Measurements from ENCODE around the gene RPL29. TPM values are rescaled to one million over a fixed set of nuclear protein-coding genes. Genes with fewer than 3 reads are reported as not detected.
A peak's percentile ranks its signal among the peaks of the same experiment; 100 is the strongest.
"Not testable (repeated sequence)": the region's sequence is repeated elsewhere in the genome, so short reads cannot be mapped to it uniquely, and the experiment has no call there.

RPL29 gene
- total RNA-seq, 1 donor from 2014 or later, result 872 TPM

DNA sequence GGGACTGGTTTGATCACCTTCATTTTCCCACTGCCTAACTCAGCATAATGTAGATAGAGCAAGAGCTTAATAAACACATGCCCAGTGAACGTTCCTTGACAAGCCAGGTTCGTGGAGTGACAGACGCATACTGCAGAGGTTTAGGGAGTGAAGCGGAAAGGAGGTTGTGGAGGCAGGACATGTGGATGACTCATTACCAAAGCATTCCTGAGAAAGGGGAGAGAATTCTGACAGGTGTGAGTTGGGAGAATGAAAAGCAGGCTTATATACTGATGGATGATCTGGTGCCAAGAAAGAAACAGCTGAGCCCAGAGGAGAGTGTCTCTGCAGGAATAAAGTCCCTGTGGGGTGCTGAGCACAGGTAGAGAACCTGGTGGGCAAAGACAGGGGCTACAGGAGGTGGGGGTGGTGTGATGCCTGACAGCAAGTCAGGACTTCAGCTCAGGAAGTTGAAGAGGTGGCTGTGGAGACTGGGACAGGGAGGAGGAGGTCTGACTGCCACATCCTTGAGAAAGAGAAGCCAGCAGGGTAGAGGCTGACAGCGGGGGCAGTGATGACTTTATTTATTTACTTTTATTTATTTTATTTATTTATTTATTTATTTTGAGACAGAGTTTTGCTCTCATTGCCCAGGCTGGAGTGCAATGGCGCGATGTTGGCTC, 2.4 kb upstream of the RPL29 start:
- Histone ChIP-seq H3K27ac (ENCODE audit: low read depth, low read length) (no peak overlapping the region), H4K20me1 (ENCODE audit: insufficient read depth, low read length) (peaks cover 12% of the 10 kb centered on the region), H3K79me2 (ENCODE audit: insufficient read depth, low read length) (peaks cover 26% of the 10 kb centered on the region), H3K4me3 (ENCODE audit: insufficient read depth, low read depth, low read length) (no peak overlapping the region), H3K27me3 (ENCODE audit: insufficient read depth, low read length) (no peaks in the 10 kb centered on the region), H3K9me3 (ENCODE audit: insufficient read depth, low read depth, low read length) (no peaks in the 10 kb centered on the region), H3K36me3 (ENCODE audit: insufficient read depth, low read length) (peaks cover 15% of the 10 kb centered on the region), H3K9ac (ENCODE audit: low read length) (no peak overlapping the region), H3K4me1 (ENCODE audit: insufficient read depth, low read length) (peaks cover 24% of the 10 kb centered on the region), H3K4me2 (ENCODE audit: low read length) (no peak overlapping the region), H2AFZ (ENCODE audit: low read depth, low read length) (no peak overlapping the region)
- no peak overlapping the region for H3K4me3 Mint-ChIP-seq (ENCODE audit: unreplicated experiment)
- TF ChIP-seq EZH2 (IDR thresholded peaks at IDR 0.05; ENCODE audit: insufficient read depth, low read length), result no peak
- TF ChIP-seq, protein P1, sequence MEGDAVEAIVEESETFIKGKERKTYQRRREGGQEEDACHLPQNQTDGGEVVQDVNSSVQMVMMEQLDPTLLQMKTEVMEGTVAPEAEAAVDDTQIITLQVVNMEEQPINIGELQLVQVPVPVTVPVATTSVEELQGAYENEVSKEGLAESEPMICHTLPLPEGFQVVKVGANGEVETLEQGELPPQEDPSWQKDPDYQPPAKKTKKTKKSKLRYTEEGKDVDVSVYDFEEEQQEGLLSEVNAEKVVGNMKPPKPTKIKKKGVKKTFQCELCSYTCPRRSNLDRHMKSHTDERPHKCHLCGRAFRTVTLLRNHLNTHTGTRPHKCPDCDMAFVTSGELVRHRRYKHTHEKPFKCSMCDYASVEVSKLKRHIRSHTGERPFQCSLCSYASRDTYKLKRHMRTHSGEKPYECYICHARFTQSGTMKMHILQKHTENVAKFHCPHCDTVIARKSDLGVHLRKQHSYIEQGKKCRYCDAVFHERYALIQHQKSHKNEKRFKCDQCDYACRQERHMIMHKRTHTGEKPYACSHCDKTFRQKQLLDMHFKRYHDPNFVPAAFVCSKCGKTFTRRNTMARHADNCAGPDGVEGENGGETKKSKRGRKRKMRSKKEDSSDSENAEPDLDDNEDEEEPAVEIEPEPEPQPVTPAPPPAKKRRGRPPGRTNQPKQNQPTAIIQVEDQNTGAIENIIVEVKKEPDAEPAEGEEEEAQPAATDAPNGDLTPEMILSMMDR (IDR thresholded peaks at IDR 0.05; ENCODE audit: insufficient read depth, low read depth, low read length), result no peak
- H3K9me3 Mint-ChIP-seq (ENCODE audit: unreplicated experiment), result no peaks in the 10 kb centered on the region
- H3K36me3 Mint-ChIP-seq (ENCODE audit: low read depth, unreplicated experiment), result peaks cover 14% of the 10 kb centered on the region
- H3K27me3 Mint-ChIP-seq (ENCODE audit: low read depth, unreplicated experiment), result peaks cover 4% of the 10 kb centered on the region
- DNase-seq (ENCODE audit: low read depth) (no peak), FAIRE-seq (no peak)
- peaks cover 14% of the 10 kb centered on the region for H3K4me1 Mint-ChIP-seq (ENCODE audit: low read depth, unreplicated experiment)
- no peak overlapping the region for H3K27ac Mint-ChIP-seq (ENCODE audit: unreplicated experiment)

DNA sequence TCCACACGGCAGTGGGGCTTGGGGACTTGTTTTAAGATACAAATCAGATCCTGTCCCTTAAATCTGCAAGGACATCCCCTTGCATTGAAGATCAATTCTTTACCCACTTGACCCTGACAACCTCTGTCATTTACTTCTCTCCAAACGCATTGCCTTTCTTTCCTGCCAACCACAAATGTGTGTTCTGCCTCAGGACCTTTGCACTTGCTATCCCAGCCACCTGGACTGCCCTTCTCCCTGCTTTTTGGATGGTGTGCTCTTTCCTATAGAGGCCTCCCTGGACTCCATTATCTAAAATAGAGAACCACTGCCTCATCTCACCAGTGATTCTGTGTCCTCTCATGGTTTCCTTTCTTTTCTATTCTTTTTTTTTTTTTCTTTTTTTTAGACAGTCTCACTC, 1.5 kb upstream of the RPL29 start:
- no peaks in the 10 kb centered on the region for H3K9me3 ChIP-seq (ENCODE audit: insufficient read depth, low read depth, low read length)
- H2AFZ ChIP-seq (ENCODE audit: low read depth, low read length), result no peak overlapping the region
- Mint-ChIP-seq H3K4me3 (ENCODE audit: unreplicated experiment) (peak overlapping the region; percentile 61), H3K9me3 (ENCODE audit: unreplicated experiment) (no peaks in the 10 kb centered on the region), H3K27ac (ENCODE audit: unreplicated experiment) (no peak overlapping the region), H3K4me1 (ENCODE audit: low read depth, unreplicated experiment) (peaks cover 14% of the 10 kb centered on the region), H3K36me3 (ENCODE audit: low read depth, unreplicated experiment) (peaks cover 15% of the 10 kb centered on the region), H3K27me3 (ENCODE audit: low read depth, unreplicated experiment) (no peaks in the 10 kb centered on the region)
- H3K27ac ChIP-seq (ENCODE audit: low read depth, low read length), result no peak overlapping the region
- H3K27me3 ChIP-seq (ENCODE audit: insufficient read depth, low read length), result no peaks in the 10 kb centered on the region
- no peak overlapping the region for H3K9ac ChIP-seq (ENCODE audit: low read length)
- H3K4me2 ChIP-seq (ENCODE audit: low read length), result no peak overlapping the region
- peaks cover 34% of the 10 kb centered on the region for H3K79me2 ChIP-seq (ENCODE audit: insufficient read depth, low read length)
- no peak overlapping the region for H3K4me3 ChIP-seq (ENCODE audit: insufficient read depth, low read depth, low read length)
- H3K36me3 ChIP-seq (ENCODE audit: insufficient read depth, low read length), result peaks cover 21% of the 10 kb centered on the region
- DNase-seq (ENCODE audit: low read depth) (no peak), FAIRE-seq (no peak)
- peaks cover 29% of the 10 kb centered on the region for H3K4me1 ChIP-seq (ENCODE audit: insufficient read depth, low read length)
- no peak for TF ChIP-seq EZH2 (IDR thresholded peaks at IDR 0.05; ENCODE audit: insufficient read depth, low read length)
- TF ChIP-seq, protein P1 (IDR thresholded peaks at IDR 0.05; ENCODE audit: insufficient read depth, low read depth, low read length), result no peak
- H4K20me1 ChIP-seq (ENCODE audit: insufficient read depth, low read length), result peaks cover 20% of the 10 kb centered on the region

DNA sequence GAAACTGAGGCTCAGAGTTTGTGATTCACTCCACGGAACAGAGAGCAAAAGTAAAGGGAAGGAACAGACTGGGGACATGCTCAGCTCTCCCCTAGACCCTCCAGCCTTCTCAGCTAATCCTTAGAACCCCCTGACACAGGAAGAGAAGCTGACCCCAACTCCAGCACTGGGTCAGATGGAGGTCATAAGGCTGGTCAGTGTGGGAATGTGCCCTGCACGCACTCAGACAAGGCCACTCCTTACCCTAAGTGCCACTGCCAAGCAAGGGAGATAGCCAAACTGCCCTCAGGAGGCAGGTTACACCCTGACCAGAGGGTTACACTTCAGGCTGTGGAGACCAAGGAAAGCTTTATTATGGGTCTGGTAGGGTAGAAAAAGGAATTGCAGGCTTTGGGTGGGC, 1.2 kb downstream of the RPL29 start:
- Histone ChIP-seq H3K4me2 (ENCODE audit: low read length) (peak overlapping the region; percentile 84), H3K27ac (ENCODE audit: low read depth, low read length) (peak overlapping the region; percentile 87), H3K27me3 (ENCODE audit: insufficient read depth, low read length) (no peaks in the 10 kb centered on the region), H3K79me2 (ENCODE audit: insufficient read depth, low read length) (peaks cover 40% of the 10 kb centered on the region), H4K20me1 (ENCODE audit: insufficient read depth, low read length) (peaks cover 25% of the 10 kb centered on the region), H3K9ac (ENCODE audit: low read length) (peak overlapping the region; percentile 96), H3K9me3 (ENCODE audit: insufficient read depth, low read depth, low read length) (no peaks in the 10 kb centered on the region), H2AFZ (ENCODE audit: low read depth, low read length) (no peak overlapping the region), H3K36me3 (ENCODE audit: insufficient read depth, low read length) (peaks cover 21% of the 10 kb centered on the region), H3K4me1 (ENCODE audit: insufficient read depth, low read length) (peaks cover 33% of the 10 kb centered on the region), H3K4me3 (ENCODE audit: insufficient read depth, low read depth, low read length) (peak overlapping the region; percentile 93)
- TF ChIP-seq, protein P1 (IDR thresholded peaks at IDR 0.05; ENCODE audit: insufficient read depth, low read depth, low read length), result no peak
- no peak for TF ChIP-seq EZH2 (IDR thresholded peaks at IDR 0.05; ENCODE audit: insufficient read depth, low read length)
- DNase-seq (ENCODE audit: low read depth), result no peak
- H3K27me3 Mint-ChIP-seq (ENCODE audit: low read depth, unreplicated experiment), result no peaks in the 10 kb centered on the region
- peaks cover 17% of the 10 kb centered on the region for H3K4me1 Mint-ChIP-seq (ENCODE audit: low read depth, unreplicated experiment)
- peaks cover 20% of the 10 kb centered on the region for H3K36me3 Mint-ChIP-seq (ENCODE audit: low read depth, unreplicated experiment)
- peak overlapping the region; percentile 100 for H3K27ac Mint-ChIP-seq (ENCODE audit: unreplicated experiment)
- no peaks in the 10 kb centered on the region for H3K9me3 Mint-ChIP-seq (ENCODE audit: unreplicated experiment)
- peak overlapping the region; percentile 100 for H3K4me3 Mint-ChIP-seq (ENCODE audit: unreplicated experiment)
- FAIRE-seq, result no peak

DNA sequence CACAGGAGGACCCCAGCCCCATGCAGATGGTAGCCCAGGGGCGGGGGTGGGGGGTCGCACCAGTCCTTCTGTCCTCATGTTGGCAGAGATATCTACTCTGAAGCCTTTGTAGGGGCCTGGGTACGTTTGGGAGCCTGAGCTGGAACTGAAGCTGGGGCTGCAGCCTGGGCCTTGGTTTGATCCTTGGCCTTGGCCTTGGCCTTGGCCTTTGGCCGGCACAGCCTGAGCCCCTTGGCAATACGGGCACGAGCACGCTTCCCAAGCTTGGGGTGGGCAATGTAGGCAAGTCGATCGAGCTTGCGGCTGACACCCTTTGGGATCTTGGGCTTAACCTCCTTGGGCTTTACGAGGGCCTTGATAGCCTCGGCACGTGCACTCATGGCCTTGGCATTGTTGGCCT, 2.0 kb downstream of the RPL29 start:
- peaks cover 21% of the 10 kb centered on the region for H3K36me3 ChIP-seq (ENCODE audit: insufficient read depth, low read length)
- H3K4me3 Mint-ChIP-seq (ENCODE audit: unreplicated experiment), result peak overlapping the region; percentile 100
- not testable (repeated sequence) for H3K27me3 ChIP-seq (ENCODE audit: insufficient read depth, low read length); H3K27ac Mint-ChIP-seq (ENCODE audit: unreplicated experiment); H3K9me3 ChIP-seq (ENCODE audit: insufficient read depth, low read depth, low read length); FAIRE-seq; H3K27ac ChIP-seq (ENCODE audit: low read depth, low read length); H2AFZ ChIP-seq (ENCODE audit: low read depth, low read length); DNase-seq (ENCODE audit: low read depth); H3K9me3 Mint-ChIP-seq (ENCODE audit: unreplicated experiment); H3K27me3 Mint-ChIP-seq (ENCODE audit: low read depth, unreplicated experiment)
- peak overlapping the region; percentile 96 for H3K9ac ChIP-seq (ENCODE audit: low read length)
- peaks cover 17% of the 10 kb centered on the region for H3K4me1 Mint-ChIP-seq (ENCODE audit: low read depth, unreplicated experiment)
- peaks cover 25% of the 10 kb centered on the region for H4K20me1 ChIP-seq (ENCODE audit: insufficient read depth, low read length)
- H3K36me3 Mint-ChIP-seq (ENCODE audit: low read depth, unreplicated experiment), result peaks cover 20% of the 10 kb centered on the region
- peaks cover 40% of the 10 kb centered on the region for H3K79me2 ChIP-seq (ENCODE audit: insufficient read depth, low read length)
- H3K4me1 ChIP-seq (ENCODE audit: insufficient read depth, low read length), result peaks cover 33% of the 10 kb centered on the region
- peak overlapping the region; percentile 93 for H3K4me3 ChIP-seq (ENCODE audit: insufficient read depth, low read depth, low read length)
- peak overlapping the region; percentile 50 for H3K4me2 ChIP-seq (ENCODE audit: low read length)
